ENCODE results near the gene SNORC. TPM values are rescaled to one million over a fixed set of nuclear protein-coding genes. Genes with fewer than 3 reads are reported as not detected.

SNORC gene
- 0.68 and 4.2 TPM in 2 replicates for polyA plus RNA-seq
- 2.3 and 2.9 TPM in 2 replicates for polyA minus RNA-seq

GRCh38 chr2:232870018-232870765, at the start of gene SNORC:
TSS of gene SNORC (plus strand) at chr2:232870264. CDS start at chr2:232870342, 78 bp downstream.
- Histone ChIP-seq H3K9me3 (ENCODE audit: low read length) (no peaks in the 10 kb centered on the region), H3K9me2 (ENCODE audit: insufficient read depth, low read length) (no peaks in the 10 kb centered on the region), H3K27me3 (ENCODE audit: insufficient read depth, low read depth, low read length) (peaks cover 6% of the 10 kb centered on the region), H3K79me2 (replicated peaks; ENCODE audit: insufficient read depth, low read length) (no peaks in the 10 kb centered on the region), H3F3A (ENCODE audit: insufficient read depth, low read length, poor library complexity, severe bottlenecking) (no peaks in the 10 kb centered on the region), H4K20me1 (ENCODE audit: insufficient read depth) (no peaks in the 10 kb centered on the region), H3K36me3 (ENCODE audit: insufficient read depth, low read length) (no peaks in the 10 kb centered on the region), H3K9ac (ENCODE audit: low read length) (no peak within 1 kb of the TSS), H2AFZ (ENCODE audit: low read depth, low read length) (no peak within 1 kb of the TSS), H3K27ac (ENCODE audit: low read length) (no peak within 1 kb of the TSS), H3K4me2 (ENCODE audit: low read length) (no peak within 1 kb of the TSS), H3K4me3 (ENCODE audit: low read length) (no peak within 1 kb of the TSS)
- TF ChIP-seq TAF1 (IDR thresholded peaks at IDR 0.05; ENCODE audit: low read depth) (no peak), SMC3 (conservative IDR thresholded peaks at IDR 0.05; ENCODE audit: poor library complexity) (no peak), REST (IDR thresholded peaks at IDR 0.05; ENCODE audit: borderline replicate concordance) (no peak), POLR2AphosphoS5 (IDR thresholded peaks at IDR 0.05) (no peak), MXI1 (conservative IDR thresholded peaks at IDR 0.05; ENCODE audit: poor library complexity, severe bottlenecking) (no peak), EZH2 (IDR thresholded peaks at IDR 0.05; ENCODE audit: borderline replicate concordance, insufficient read depth, low read length, poor library complexity, severe bottlenecking) (no peak)

- H3K79me2 ChIP-seq (replicated peaks; ENCODE audit: insufficient read depth, low read length) = peaks cover 7% of the 10 kb centered on the region
- H3K36me3 ChIP-seq (ENCODE audit: insufficient read depth, low read length) = peaks cover 4% of the 10 kb centered on the region
- TF ChIP-seq SMC3 (conservative IDR thresholded peaks at IDR 0.05; ENCODE audit: poor library complexity) = no peak
These were observed 40.1 kb upstream of the SNORC start for GRCh38 chr2:232829988-232830387.

GRCh38 chr2:232831496-232831895, 38.6 kb upstream of the SNORC start:
- no peak overlapping the region for H3K4me3 ChIP-seq (ENCODE audit: low read length)
- no peaks in the 10 kb centered on the region for H3K9me2 ChIP-seq (ENCODE audit: insufficient read depth, low read length)
- H3K27ac ChIP-seq (ENCODE audit: low read length) = no peak overlapping the region
- H3K9ac ChIP-seq (ENCODE audit: low read length) = no peak overlapping the region
- H3K4me2 ChIP-seq (ENCODE audit: low read length) = no peak overlapping the region
- no peaks in the 10 kb centered on the region for H4K20me1 ChIP-seq (ENCODE audit: insufficient read depth)
- peaks cover 4% of the 10 kb centered on the region for H3K36me3 ChIP-seq (ENCODE audit: insufficient read depth, low read length)
- H3K79me2 ChIP-seq (replicated peaks; ENCODE audit: insufficient read depth, low read length) = peaks cover 7% of the 10 kb centered on the region
- no peaks in the 10 kb centered on the region for H3F3A ChIP-seq (ENCODE audit: insufficient read depth, low read length, poor library complexity, severe bottlenecking)
- TF ChIP-seq POLR2AphosphoS5 (IDR thresholded peaks at IDR 0.05) (no peak), TAF1 (IDR thresholded peaks at IDR 0.05; ENCODE audit: low read depth) (no peak), SMC3 (conservative IDR thresholded peaks at IDR 0.05; ENCODE audit: poor library complexity) (no peak), EZH2 (IDR thresholded peaks at IDR 0.05; ENCODE audit: borderline replicate concordance, insufficient read depth, low read length, poor library complexity, severe bottlenecking) (no peak), MXI1 (conservative IDR thresholded peaks at IDR 0.05; ENCODE audit: poor library complexity, severe bottlenecking) (no peak), RAD21 (conservative IDR thresholded peaks at IDR 0.05) (no peak), CTCF (IDR thresholded peaks at IDR 0.05; ENCODE audit: poor library complexity, severe bottlenecking) (no peak), EP300 (conservative IDR thresholded peaks at IDR 0.05; ENCODE audit: poor library complexity, severe bottlenecking) (no peak), REST (IDR thresholded peaks at IDR 0.05; ENCODE audit: borderline replicate concordance) (no peak)
- no peak overlapping the region for H2AFZ ChIP-seq (ENCODE audit: low read depth, low read length)
- H3K9me3 ChIP-seq (ENCODE audit: low read length) = no peaks in the 10 kb centered on the region
- H3K27me3 ChIP-seq (ENCODE audit: insufficient read depth, low read depth, low read length) = no peaks in the 10 kb centered on the region

More at GRCh38 chr2:232829988-232830387, 40.1 kb upstream of the SNORC start:
- Histone ChIP-seq H4K20me1 (ENCODE audit: insufficient read depth) (no peaks in the 10 kb centered on the region), H3K27me3 (ENCODE audit: insufficient read depth, low read depth, low read length) (no peaks in the 10 kb centered on the region), H3K4me2 (ENCODE audit: low read length) (no peak overlapping the region), H2AFZ (ENCODE audit: low read depth, low read length) (no peak overlapping the region), H3K9me2 (ENCODE audit: insufficient read depth, low read length) (no peaks in the 10 kb centered on the region), H3K4me3 (ENCODE audit: low read length) (no peak overlapping the region), H3K9me3 (ENCODE audit: low read length) (no peaks in the 10 kb centered on the region), H3K27ac (ENCODE audit: low read length) (no peak overlapping the region), H3K9ac (ENCODE audit: low read length) (no peak overlapping the region), H3F3A (ENCODE audit: insufficient read depth, low read length, poor library complexity, severe bottlenecking) (no peaks in the 10 kb centered on the region)

Data from neural cell (in vitro differentiated cells).